Adrenal gland (tissue), 5 donors: Measurements from ENCODE around the gene LIF.
A peak's percentile ranks its signal among the peaks of the same experiment; 100 is the strongest.

ENCODE experiments used
- CTCF ChIP-seq, 6 experiments: fragments of 450-650 bp in 4 of 6; fragments of 200-600 bp in 2 of 6; sonication (generic) in 1 of 6; IDR thresholded peaks; 1 replicate in 5 of 6; 2 replicates in 1 of 6; pipeline versions ENCODE4 v1.5.1 to v1.8.0; 2016 to 2021; ENCODE audit warnings: antibody characterized with exemption in 6 of 6, mild to moderate bottlenecking in 2 of 6, moderate library complexity in 1 of 6
- POLR2A ChIP-seq, 2 donors: fragments of 450-650 bp; IDR thresholded peaks; one replicate each; pipeline ENCODE4 v1.6.1; 2017; ENCODE audit warnings: antibody characterized with exemption in 2 of 2, mild to moderate bottlenecking in 2 of 2, moderate library complexity in 1 of 2
- donor health status: DM: no; HTN: no; CAD: no.

GRCh38 chr22:30262917-30263741, 16.6 kb upstream of the LIF start:
- no peak for TF ChIP-seq POLR2A (IDR thresholded peaks at IDR 0.05)
- TF ChIP-seq CTCF (IDR thresholded peaks at IDR 0.05), result peak; percentile 92 to 100 (median 98)
